Activated CD8-positive, alpha-beta memory T cell treated with anti-CD3 and anti-CD28 coated beads for 4 hours (primary cell): Measurements from ENCODE around the gene RAB3A.
"Not testable (repeated sequence)": the region's sequence is repeated elsewhere in the genome, so short reads cannot be mapped to it uniquely, and the experiment has no call there.

Source experiments
- DNase-seq, 2 donors: peaks; one replicate each; pipeline ENCODE4 v3.0.0-alpha.2; 2020; ENCODE audit warnings: low read depth in 2 of 2

RAB3A gene

DNA sequence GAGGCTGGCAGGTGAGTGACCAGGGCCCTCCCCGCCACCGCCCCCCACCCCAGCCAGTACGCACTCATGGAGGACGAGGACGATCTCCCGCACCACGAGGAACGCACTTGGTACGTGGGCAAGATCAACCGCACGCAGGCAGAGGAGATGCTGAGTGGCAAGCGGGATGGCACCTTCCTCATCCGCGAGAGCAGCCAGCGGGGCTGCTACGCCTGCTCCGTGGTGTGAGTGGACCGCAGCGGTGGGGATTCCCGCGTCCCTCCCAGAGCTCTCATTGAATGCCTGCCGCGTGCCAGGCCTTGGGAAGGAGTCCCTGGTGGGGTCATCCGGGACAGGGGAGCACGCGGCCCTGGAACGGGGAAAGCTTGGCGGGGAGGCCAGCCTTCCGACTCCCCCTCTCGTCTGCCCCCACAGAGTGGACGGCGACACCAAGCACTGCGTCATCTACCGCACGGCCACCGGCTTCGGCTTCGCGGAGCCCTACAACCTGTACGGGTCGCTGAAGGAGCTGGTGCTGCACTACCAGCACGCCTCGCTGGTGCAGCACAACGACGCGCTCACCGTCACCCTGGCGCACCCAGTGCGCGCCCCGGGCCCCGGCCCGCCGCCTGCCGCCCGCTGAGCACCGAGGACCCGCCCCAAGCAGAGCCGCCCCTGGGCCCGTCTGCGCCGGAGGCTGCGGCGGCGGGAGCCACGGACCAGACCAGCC, 35.0 kb downstream of the RAB3A start:
- no peak for DNase-seq

DNA sequence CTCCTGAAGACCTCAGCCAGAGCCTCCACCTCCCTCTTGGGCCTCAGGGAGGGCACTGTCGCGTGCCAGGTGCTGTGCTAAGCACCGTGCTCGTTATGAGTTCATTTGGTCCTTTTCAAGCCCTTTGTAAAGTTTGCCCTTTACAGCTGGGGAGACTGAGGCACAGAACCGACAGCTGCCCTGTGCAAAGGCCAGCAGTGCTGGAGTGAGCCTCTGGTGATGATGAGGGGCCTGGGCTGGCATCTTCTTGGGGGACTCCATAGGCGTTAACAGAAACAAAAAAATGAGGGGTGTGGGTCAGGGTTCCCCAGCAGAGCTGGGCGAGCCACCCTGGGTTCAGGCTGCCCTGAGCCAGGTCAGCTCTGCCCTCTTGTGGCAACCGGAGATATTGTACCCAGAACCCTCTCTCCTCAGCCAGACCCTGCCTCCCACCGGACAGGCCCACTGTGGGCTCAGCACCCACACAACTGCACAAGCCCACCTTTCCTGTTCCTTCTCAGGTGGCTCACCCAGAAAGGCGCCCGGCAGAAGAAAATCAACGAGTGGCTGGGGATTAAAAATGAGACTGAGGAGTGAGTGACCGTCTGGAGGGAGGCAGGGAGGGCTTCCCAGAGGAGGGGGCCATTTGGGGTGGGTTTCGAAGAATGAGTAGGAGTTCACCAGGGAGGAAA, 35.7 kb downstream of the RAB3A start:
- DNase-seq: no peak

DNA sequence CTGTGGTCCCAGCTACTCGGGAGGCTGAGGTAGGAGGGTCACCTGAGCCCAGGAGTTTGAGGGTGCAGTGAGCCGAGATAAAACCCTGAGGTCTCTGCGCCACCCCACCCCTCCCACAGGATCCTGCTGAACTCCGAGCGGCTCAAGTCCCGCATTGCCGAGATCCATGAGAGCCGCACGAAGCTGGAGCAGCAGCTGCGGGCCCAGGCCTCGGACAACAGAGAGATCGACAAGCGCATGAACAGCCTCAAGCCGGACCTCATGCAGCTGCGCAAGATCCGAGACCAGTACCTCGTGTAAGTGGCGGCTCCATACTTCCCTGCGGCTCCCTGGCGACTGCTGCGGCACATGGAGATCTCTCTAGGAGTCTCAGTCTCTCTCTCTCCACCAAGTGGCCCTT, 36.8 kb downstream of the RAB3A start:
- no peak for DNase-seq

DNA sequence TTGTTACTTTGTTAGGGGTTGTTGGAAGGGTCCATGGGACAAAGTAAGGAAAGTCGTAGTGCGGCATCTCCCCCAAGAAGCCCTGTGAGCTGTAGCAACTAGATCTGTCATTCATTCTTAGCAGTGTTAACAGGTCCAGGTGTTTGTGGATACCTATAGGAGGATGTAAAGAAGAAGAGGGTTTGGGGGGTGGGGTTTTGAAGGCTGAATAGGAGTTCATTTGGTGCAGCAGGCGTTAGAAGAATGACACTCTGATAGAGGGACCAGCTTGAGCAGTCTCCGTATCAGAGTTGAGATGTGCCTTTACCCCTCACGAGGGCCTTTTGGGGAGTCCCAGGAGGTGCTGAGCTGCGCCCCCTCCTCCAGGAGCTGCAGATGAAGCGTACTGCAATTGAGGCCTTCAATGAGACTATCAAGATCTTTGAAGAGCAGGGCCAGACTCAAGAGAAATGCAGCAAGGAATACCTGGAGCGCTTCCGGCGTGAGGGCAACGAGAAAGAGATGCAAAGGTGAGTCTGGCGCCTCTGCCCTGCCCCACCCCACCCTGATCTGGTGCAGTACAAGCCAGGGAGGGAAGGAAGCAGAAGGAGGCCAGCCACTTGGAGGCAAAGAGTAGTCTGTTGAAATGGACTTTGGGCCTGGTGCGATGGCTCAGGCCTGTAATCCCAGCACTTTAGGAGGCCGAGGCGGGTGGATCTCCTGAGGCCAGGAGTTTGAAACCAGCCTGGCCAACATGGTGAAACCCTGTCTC, 37.9 kb downstream of the RAB3A start:
- no peak for DNase-seq

DNA sequence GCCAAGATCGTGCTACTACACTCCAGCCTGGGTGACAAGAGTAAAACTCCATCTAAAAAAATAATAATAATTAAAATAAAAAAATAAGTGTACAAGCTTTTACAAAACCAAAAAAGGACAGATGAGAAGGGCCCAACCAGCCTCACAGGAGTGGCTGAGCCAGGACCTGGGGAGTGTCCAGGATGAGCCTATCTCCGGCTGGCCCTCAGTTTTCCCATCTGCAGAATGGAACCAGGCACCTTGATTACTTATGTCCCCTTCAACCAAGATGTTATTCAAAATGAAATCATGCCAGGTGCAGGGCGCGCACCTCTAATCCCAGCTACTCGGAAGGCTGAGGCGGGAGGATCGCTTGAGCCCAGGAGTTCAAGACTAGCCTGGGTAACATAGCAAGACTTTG, 39.8 kb downstream of the RAB3A start:
- no peak for DNase-seq

DNA sequence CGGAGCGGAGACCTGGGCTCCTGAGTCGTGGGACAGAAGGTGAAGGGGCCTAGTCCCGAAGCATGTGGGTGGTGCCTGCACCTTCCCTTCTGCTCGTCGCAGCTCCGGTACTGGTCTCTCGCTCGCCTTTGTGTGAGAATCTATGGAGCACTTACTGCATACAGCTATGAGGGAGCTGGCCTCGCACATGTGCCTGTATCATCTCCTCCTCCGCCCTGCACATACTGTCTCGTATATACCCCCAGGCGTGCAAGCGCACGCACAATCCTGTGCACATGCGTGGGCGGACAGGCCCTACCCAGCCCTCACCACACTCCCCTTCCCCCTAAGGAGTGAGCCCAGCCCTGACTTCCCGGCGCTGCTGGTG, 42.2 kb downstream of the RAB3A start:
- DNase-seq: no peak

DNA sequence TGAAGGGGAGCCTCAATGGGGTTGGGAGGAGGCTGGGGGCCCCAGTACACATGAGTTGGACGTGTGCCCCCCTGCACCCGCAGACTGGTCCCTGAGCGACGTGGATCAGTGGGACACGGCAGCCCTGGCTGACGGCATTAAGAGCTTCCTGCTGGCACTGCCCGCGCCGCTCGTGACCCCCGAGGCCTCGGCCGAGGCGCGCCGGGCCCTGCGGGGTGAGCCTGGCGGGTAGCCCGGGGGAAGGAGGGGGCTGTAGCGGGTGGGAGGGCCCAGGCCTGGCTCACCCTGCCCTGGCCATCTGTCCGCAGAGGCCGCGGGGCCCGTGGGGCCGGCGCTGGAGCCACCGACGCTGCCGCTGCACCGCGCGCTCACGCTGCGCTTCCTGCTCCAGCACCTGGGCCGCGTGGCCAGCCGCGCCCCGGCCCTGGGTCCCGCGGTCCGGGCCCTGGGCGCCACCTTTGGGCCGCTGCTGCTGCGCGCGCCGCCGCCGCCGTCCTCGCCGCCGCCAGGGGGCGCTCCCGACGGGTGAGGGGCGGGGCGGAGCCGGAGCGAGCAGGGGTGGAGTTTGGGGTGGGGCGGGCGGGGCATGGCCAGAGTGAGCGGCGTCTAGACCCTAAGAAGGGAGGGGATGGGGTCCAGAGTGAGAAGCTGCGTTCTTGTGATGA, 42.7 kb downstream of the RAB3A start:
- DNase-seq: peak in 1 of 2 donors; percentile 60

DNA sequence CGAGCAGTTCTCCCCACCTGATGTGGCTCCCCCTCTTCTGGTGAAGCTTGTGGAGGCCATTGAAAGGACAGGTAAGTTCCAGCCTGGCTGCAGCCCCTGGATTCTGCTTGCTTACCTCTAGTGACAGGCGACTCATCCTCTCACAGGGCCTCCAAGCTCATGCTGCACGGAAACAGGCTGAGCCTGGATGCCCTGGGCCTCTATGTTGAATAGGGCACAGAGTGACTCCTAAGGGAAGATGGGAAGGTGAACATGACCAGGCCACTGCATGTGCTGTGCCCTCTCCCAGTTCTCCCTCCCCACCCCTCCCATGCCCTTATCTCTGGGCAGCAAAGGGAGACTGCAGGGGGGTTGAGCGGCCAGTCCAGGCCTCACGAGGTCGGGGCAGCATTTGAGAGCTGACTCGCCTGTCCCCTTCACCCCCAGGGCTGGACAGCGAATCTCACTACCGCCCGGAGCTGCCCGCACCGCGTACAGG, 43.3 kb downstream of the RAB3A start:
- no peak for DNase-seq

DNA sequence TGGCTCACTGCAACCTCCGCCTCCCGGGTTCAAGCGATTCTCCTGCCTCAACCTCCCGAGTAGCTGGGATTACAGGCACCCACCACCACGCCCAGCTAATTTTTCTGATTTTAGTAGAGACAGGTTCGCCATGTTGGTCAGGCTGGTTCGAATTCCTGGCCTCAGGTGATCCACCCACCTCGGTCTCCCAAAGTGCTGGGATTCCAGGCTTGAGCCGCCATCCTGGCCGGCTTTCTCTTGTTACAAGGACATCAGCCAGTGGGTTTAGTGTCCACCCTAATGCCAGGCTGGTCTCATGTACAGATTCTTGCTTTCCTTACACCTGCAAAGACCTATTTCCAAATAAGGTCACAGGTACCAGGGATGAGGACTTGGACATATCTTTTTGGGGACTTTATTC, 44.0 kb downstream of the RAB3A start:
- DNase-seq: no peak

DNA sequence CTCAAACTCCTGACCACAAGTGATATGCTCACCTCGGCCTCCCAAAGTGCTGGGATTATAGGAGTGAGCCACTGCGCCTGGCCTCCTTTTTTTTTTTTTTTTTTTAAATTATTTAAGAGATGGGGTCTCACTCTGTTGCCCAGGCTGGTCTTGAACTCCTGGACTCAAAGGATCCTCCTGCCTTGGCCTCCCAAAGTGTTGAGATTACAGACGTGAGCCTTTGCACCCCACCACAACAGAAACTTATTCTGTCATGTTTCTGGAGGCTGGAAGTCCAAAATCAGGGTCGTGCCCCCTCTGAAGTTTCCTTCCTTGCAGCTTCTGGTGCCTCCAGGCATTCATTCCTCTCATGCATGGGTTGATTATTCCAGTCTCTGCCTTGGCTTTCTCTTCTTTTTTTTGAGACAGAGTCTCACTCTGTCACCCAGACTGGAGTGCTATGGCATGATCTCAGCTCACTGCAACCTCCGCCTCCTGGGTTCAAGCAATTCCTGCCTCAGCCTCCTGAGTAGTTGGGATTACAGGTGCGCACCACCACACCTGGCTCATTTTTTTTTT, 44.7 kb downstream of the RAB3A start:
- not testable (repeated sequence) for DNase-seq

DNA sequence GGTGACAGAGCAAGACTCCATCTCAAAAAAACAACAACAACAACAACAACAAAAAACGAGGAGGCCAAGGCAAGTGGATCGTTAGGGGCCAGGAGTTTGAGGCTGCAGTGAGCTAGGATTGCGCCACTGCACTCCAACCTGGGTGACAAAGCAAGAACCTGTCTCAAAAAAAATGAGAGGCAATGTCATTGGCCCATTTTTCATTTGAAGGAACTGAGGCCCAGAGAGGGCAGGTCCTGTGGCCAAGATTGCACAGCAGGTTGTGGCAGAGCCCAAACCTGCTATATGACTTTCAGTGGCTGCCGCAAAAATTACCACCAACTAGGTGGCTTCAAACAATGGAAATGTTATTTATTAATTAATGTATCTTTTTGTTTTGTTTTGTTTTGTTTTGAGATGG, 45.4 kb downstream of the RAB3A start:
- no peak for DNase-seq

DNA sequence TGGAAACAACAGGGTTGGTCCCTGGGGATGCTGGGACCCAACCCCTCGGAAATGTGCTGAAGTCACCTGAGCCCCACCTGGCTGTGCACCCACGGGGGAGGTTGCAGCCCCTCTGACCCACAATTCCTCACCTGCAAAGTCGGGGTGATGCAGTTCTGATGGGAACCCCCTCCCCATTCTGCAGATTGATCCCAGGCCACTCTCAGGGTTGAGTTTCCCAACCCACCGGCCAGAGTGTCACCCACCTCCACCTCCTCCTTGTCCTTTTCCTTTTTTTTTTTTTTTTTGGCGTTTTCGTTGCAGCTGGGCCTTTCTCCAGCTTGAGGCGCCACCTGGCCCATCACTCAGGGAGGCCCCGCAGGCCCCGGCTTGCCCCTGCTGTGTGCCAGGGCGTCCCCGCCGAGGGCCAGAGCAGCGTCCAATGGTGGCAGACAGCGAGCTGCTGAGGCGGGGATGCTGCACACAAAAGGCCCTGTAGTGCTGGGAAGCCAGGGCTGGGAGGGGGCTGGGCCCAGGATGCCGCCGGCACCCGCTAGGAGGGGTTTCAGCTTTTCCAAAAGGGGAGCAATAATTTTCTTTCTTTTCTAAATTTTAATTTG, 46.3 kb downstream of the RAB3A start:
- no peak for DNase-seq

DNA sequence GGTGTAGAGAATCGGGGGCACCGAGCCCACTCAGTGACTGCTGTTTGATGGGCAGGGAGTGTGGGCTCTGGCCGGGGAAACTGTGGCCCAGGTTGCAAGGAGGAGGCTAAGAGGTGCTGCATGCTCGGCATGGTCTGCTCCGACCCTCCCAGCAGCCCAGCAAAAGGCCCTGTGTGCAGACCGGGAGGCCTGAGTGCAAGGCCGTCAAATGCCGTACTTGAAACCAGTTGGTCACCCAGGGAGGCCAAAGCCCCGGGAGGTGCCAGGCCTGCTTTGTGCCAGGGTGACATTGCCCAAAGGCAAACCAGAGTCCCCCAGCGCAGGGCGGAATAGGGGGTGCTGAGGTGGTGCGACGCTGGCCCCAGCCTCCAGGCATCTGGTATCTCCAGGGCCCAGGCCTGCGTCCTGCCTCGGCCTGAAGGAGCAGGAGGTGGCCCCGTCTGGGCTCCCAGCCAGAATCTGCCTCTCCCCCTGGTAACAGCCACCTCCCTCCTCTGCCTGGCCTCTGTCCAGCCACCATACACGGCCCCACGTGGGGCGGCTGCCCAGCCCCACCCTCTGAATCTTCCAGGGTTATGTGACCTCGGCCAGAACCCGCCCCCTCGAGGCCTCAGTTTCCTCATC, 46.9 kb downstream of the RAB3A start:
- no peak for DNase-seq

DNA sequence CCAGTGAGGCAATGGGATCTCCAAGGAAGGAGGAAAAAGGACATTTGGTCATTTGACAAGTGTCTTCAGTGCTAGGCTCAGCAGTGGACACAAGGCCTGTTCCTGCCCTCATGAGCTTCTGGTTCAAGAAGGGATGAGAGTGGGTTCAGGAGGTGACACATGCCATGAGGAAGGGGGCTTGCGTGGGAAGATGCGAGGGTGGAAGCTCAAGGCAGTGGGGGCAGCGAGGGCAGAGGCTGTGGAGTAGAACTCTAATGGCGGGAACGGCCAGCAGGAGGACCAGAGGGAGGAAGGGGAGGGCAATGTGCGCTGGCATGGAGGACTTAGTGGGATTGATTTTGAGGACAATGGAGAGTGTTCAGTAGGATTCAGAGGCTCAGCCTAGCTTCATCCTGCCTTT, 47.6 kb downstream of the RAB3A start:
- no peak for DNase-seq

DNA sequence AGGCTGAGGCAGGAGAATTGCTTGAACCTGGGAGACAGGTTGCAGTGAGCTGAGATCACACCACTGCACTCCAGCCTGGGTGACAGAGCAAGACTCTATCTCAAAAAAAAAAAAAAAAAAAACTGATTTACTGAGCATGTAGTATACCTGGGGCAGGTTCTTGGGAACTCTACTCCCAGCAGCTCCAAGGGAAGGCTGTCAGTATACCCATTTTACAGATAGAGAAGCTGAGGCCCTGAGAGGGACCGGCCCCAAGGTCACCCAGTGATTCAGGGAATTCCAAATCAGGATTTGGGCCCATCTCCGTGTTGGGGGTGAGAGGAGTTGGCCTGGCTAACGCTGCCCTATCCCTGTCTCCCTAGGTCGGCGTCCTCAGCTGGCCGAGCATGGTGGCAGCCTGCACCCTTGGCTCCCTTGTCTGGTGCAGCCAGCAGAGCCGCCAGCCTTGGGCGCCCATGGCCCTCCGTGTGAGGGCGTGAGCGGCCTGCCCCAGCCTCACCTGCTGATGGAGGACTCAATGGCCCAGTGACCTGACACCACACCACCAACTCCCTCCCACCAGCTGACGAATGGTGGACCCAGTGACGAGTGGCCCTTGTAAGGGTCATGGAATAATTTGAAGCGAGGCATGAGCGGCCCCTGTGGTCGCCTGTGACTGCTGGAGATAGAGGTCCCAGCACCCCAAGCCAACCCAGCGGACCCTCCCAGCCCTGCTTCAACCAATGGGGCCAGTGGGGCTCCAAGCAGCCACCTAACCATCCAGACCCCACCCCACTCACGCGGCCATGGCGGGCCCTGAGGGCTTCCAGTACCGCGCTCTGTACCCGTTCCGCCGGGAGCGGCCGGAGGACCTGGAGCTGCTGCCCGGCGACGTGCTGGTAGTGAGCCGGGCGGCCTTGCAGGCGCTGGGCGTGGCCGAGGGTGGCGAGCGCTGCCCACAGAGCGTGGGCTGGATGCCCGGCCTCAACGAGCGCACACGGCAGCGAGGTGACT, 48.5 kb downstream of the RAB3A start:
- no peak for DNase-seq

DNA sequence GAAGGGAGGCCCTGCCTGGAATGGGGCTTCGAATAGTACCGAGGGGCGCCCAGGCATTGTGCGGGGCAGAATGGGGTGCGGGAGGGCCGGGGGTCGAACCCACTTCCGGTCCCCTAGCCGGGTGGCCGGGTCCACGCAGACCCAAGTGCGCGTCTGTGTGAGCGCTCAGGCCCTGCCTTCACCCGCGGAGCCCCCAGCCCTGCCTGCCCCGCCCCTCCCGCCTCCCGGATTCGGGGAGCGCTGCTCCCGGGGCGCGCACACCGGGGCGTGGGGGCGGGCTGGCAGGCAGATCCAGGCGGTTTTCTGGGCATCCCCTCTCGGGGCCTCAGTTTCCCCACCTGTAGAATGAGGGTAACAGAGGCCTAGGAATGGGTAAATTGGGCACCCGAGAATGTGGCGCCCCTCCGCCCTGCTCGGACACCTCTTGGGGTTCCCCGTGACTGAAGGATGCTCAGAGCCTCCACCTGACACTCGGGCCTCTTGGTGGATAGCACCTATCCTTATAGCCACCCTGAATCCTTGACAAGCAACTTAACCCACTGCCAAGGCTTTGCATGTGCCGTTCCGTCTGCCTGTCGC, 50.2 kb downstream of the RAB3A start:
- DNase-seq: no peak

DNA sequence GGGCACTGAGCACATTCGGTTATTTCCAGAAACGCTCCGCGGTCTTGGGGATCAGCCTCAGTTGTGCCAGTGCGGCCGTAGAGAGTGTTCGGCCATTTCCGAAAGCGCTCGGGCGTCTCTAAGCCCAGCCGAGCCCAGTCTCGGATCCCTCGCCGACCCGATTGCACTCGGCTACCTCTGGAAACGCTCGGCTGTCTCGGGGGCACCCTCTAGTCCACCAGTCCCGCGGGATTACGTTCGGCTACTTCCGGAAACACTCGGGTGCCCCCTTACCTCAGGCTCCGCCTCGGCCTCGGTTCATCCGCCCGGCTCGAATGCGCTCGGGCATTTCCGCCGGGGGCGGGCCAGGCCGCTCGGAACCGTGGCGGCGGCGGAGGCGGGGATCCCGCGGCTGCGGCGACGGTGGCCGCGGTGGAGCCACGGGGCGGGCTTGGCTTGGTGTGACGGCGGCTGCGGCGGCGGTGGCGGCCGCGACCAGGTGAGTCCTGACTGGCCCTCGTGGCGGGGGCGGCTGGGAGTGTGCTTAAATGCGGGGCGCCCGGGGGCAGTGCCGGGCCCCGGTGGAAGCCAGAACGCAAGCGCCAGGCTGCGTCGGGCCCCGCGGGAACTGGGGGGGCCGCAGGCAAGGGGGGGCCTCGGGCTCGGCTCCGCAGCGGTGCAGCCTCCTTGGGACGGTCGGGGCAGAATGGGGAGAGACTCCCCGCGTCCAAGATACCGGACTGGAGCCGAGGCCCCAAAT, 50.9 kb downstream of the RAB3A start, which contains the start of gene PIK3R2:
PIK3R2 (plus strand) TSS at position 347 of the 739 bp plus-strand sequence. CDS start 2,717 bp downstream, outside the sequence.
- DNase-seq: peak; percentile 99

DNA sequence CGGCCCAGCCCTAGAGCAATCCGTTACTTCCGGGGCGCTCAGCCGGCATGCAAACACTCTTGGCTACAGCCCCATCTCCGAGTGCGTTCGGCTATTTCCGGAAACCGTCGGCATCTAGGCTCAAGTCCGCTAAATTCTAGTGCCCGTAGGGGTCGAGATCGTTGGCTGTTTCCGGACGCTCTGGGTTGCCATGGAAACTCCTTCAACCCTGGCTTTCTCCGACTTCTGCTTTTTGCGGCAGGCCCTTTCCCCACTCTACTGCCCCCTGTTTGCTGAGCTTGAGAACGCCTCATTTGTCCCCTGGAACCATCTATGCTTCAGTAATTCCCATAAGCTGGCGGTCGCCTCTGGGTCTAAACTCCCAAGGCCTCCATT, 51.4 kb downstream of the RAB3A start:
- DNase-seq: peak; percentile 90
